Skeletal muscle satellite cell (primary cell): ENCODE results near the gene RNF144B.

Experiments
- H3K27me3 ChIP-seq: 2 replicates; pipeline ENCODE4 v1.7.0; 2013; ENCODE audit warnings: low read length; ENCODE audit not compliant: control insufficient read depth, insufficient read depth
- H3K36me3 ChIP-seq: 2 replicates; pipeline ENCODE4 v1.7.0; 2013; ENCODE audit warnings: mild to moderate bottlenecking, control low read depth, low read length; ENCODE audit not compliant: insufficient read depth
- H3K4me1 ChIP-seq: 2 replicates; pipeline ENCODE4 v1.7.0; 2013; ENCODE audit warnings: low read length; ENCODE audit not compliant: control insufficient read depth, insufficient read depth
- H3K4me2 ChIP-seq: 2 replicates; pipeline ENCODE4 v1.7.0; 2013; ENCODE audit warnings: mild to moderate bottlenecking, low read length
- H3K4me3 ChIP-seq: 2 replicates; pipeline ENCODE4 v1.7.0; 2013; ENCODE audit warnings: low read length
- H3K9ac ChIP-seq: 2 replicates; pipeline ENCODE4 v1.7.0; 2013; ENCODE audit warnings: mild to moderate bottlenecking, low read depth, low read length, moderate library complexity
- H3K9me3 ChIP-seq: replicated peaks from 2 replicates; pipeline ENCODE4 v1.7.0; 2013; ENCODE audit warnings: mild to moderate bottlenecking, control low read depth, low read length

RNF144B gene

DNA sequence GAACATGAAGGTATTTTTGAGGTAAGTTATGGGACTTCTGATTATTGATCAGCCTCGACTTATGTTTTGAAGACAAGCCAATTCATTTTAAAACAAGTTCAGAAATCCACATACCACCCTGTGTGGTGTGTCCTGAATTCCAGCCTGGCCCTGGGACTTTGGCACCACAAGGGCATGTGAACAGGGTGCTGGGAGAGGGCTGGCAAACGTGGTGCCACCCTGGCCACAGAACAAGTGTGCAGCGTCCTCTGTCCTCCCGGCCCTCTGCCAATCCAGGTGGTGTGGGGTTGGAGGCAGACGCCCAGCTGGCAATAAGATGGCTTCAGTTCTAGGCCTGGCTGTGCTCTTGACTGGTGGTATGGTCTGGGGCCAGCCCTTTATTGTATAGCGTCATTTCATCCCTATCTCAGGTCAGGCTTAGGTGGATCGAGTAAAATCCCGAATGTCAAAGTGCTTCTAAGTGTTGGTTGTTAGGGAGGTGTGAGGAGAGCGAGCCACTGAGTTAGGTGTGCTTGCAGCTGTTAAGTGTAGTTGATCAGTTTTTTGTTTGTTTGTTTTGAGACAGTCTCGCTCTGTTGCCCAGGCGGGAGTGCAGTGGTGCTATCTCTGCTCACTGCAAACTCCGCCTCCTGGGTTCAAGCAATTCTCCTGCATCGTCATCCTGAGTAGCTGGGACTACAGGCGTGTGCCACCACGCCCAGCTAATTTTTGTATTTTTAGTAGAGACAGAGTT lies 84.2 kb downstream of the RNF144B start:
- no peaks in the 10 kb centered on the region for H3K36me3 ChIP-seq
- H3K27me3 ChIP-seq, result no peaks in the 10 kb centered on the region

DNA sequence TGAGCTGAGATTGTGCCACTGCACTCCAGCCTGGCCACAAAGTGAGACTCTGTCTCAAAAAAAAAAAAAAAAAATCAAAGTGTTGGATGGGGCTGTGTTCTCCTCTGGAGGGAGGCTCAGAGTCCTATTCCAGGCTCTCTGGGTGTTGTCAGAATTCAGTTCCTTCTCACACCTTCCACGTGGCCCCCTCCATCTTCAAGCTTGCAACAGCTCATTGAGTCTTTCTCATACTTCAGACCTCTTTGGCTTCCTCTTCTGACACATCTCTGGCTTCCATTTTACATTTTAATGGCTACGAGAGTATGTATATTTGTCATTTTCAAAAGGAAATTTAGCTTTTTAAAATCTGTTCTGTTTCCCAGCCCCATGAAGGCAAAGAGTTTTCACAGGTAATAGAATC lies 85.8 kb downstream of the RNF144B start:
- Histone ChIP-seq H3K9me3 (no peaks in the 10 kb centered on the region), H3K4me2 (no peak overlapping the region), H3K4me3 (no peak overlapping the region), H3K9ac (no peak overlapping the region), H3K4me1 (peaks cover 4% of the 10 kb centered on the region), H3K27me3 (no peaks in the 10 kb centered on the region), H3K36me3 (no peaks in the 10 kb centered on the region)

More for the DNA sequence above, 84.2 kb downstream of the RNF144B start:
- Histone ChIP-seq H3K4me2 (no peak overlapping the region), H3K9me3 (no peaks in the 10 kb centered on the region), H3K4me1 (no peaks in the 10 kb centered on the region), H3K4me3 (no peak overlapping the region), H3K9ac (no peak overlapping the region)

DNA sequence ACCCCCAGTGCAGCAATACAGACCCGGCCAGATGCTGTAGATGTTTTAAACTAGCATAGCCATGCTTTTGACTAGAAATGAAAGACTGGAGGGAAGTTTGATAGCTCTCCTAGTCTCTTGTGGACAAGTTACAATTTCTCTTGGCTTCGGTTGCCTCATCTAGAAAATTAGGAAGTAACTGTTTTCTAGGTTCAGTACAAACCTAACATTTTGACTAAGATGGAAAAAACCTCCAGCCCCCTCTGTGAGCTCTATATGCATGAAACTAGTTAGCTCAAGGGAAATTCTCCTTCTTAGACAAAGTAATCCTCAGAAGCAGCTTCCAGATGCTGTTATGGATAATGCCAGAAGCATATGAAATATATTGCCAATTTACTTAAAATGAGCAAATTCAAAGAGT lies 86.6 kb downstream of the RNF144B start:
- Histone ChIP-seq H3K9me3 (no peaks in the 10 kb centered on the region), H3K9ac (no peak overlapping the region), H3K4me3 (no peak overlapping the region), H3K4me2 (no peak overlapping the region), H3K27me3 (no peaks in the 10 kb centered on the region), H3K4me1 (peaks cover 6% of the 10 kb centered on the region), H3K36me3 (no peaks in the 10 kb centered on the region)

- Histone ChIP-seq H3K9me3 (no peaks in the 10 kb centered on the region), H3K27me3 (no peaks in the 10 kb centered on the region), H3K36me3 (no peaks in the 10 kb centered on the region), H3K4me1 (peaks cover 6% of the 10 kb centered on the region), H3K9ac (no peak overlapping the region), H3K4me3 (no peak overlapping the region), H3K4me2 (peak overlapping the region; percentile 8)
These were observed 90.3 kb downstream of the RNF144B start for GRCh38 chr6:18477301-18477941.

DNA sequence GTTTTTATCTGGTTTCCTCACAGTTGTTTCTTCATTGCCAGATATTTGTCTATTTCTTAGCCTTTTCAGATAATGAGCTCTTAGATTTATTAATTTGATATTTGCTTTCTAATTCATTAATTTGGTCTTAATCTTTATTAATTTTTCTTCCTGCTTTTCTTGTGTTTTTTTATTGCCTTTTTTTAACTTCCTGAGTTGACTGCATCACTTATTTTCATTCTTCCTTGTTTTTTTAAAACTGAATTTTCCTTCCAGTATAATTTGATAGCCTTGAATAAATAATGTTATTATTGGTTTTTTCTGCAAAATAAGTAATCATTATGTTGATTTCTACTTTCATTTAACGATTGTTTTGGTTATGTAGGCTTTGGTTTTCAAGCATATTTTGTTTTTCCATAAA lies 91.5 kb downstream of the RNF144B start:
- Histone ChIP-seq H3K9ac (no peak overlapping the region), H3K9me3 (no peaks in the 10 kb centered on the region), H3K36me3 (no peaks in the 10 kb centered on the region), H3K4me3 (no peak overlapping the region), H3K4me2 (no peak overlapping the region), H3K27me3 (no peaks in the 10 kb centered on the region), H3K4me1 (peaks cover 6% of the 10 kb centered on the region)

DNA sequence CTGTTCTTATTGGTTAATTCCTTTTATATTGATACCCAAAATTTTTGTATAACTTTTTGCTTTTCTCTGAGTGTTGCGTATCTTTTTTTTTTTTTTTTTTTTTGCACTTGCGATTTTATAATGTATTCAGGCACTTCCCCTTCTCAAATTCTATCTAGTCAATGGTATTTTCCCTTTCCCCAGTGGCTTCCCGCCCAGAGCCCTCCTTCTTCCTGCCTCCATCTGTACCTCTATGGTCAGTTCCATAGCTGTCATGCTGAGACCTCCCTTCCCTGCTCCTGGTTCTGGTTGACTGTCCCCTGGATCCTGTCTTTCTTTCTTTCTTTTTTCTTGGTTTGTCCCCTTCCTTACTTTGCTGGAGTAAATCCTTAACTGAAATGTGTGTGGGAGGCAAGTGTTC lies 94.7 kb downstream of the RNF144B start:
- Histone ChIP-seq H3K4me2 (no peak overlapping the region), H3K4me1 (peaks cover 6% of the 10 kb centered on the region), H3K9ac (no peak overlapping the region), H3K27me3 (no peaks in the 10 kb centered on the region), H3K36me3 (no peaks in the 10 kb centered on the region), H3K9me3 (no peaks in the 10 kb centered on the region), H3K4me3 (no peak overlapping the region)

- no peaks in the 10 kb centered on the region for H3K36me3 ChIP-seq
- no peaks in the 10 kb centered on the region for H3K4me1 ChIP-seq
- no peak overlapping the region for H3K4me2 ChIP-seq
- H3K4me3 ChIP-seq, result no peak overlapping the region
- H3K27me3 ChIP-seq, result no peaks in the 10 kb centered on the region
- H3K9me3 ChIP-seq, result no peaks in the 10 kb centered on the region
- no peak overlapping the region for H3K9ac ChIP-seq
These were observed 98.7 kb downstream of the RNF144B start for GRCh38 chr6:18485660-18486435.

GRCh38 chr6:18488004-18488403 lies 100.9 kb downstream of the RNF144B start:
- no peaks in the 10 kb centered on the region for H3K4me1 ChIP-seq
- H3K27me3 ChIP-seq, result no peaks in the 10 kb centered on the region
- H3K4me3 ChIP-seq, result no peak overlapping the region
- no peak overlapping the region for H3K4me2 ChIP-seq
- H3K9ac ChIP-seq, result no peak overlapping the region
- no peaks in the 10 kb centered on the region for H3K9me3 ChIP-seq
- no peaks in the 10 kb centered on the region for H3K36me3 ChIP-seq

- Histone ChIP-seq H3K4me1 (no peaks in the 10 kb centered on the region), H3K4me2 (no peak overlapping the region), H3K27me3 (no peaks in the 10 kb centered on the region), H3K9ac (no peak overlapping the region), H3K4me3 (no peak overlapping the region), H3K9me3 (no peaks in the 10 kb centered on the region), H3K36me3 (no peaks in the 10 kb centered on the region)
These were observed 101.5 kb downstream of the RNF144B start for GRCh38 chr6:18488526-18489270.

- Histone ChIP-seq H3K9ac (no peak overlapping the region), H3K4me1 (no peaks in the 10 kb centered on the region), H3K9me3 (no peaks in the 10 kb centered on the region), H3K4me3 (no peak overlapping the region), H3K36me3 (no peaks in the 10 kb centered on the region), H3K4me2 (no peak overlapping the region), H3K27me3 (no peaks in the 10 kb centered on the region)
These were observed 102.2 kb downstream of the RNF144B start for GRCh38 chr6:18489335-18489734.
